T47D (cell line): ENCODE measurements around the gene CYSLTR1.
A peak's percentile ranks its signal among the peaks of the same experiment; 100 is the strongest.
"Not testable (repeated sequence)": the region's sequence is repeated elsewhere in the genome, so short reads cannot be mapped to it uniquely, and the experiment has no call there.

ENCODE experiments used
- DNase-seq, 2 experiments: peaks; one replicate each; pipeline versions ENCODE4 v3.0.0 to v3.0.0-alpha.2; 2011 to 2012; ENCODE audit warnings: low read depth in 1 of 2, low spot score in 1 of 2
- JUND ChIP-seq: IDR thresholded peaks from 2 replicates; pipeline ENCODE4 v1.6.1; 2012; ENCODE audit warnings: low read depth
- in situ Hi-C: cut with HindIII; loops from 2 replicates; pipeline ENCODE4 v1.10.0; 2016; ENCODE audit warnings: low sequenced_read_pairs, low pct_unique_long_range_greater_than_20kb

Gene CYSLTR1

DNA sequence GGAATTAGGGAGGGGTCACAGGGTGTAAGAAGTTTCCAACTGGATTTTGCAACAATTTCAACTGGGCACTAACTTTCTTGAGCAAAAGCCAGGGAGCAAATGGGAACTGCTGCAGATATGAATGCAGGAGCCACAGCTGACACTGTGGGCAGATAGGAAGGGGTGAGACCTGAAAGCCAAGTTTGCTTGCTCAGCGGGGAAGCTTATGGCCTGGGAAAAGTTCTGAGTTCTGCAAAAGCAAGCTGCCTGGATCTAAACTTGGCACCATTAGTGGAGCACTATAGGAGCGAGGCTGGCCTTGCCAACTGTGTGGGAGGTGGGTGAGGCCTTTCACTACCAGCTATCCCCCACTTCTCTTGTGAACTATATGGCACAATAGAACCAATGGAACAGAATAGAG is 11.1 kb downstream of the CYSLTR1 start:
- DNase-seq: no peak
- in situ Hi-C loops: no loop called here
- TF ChIP-seq JUND: no peak

DNA sequence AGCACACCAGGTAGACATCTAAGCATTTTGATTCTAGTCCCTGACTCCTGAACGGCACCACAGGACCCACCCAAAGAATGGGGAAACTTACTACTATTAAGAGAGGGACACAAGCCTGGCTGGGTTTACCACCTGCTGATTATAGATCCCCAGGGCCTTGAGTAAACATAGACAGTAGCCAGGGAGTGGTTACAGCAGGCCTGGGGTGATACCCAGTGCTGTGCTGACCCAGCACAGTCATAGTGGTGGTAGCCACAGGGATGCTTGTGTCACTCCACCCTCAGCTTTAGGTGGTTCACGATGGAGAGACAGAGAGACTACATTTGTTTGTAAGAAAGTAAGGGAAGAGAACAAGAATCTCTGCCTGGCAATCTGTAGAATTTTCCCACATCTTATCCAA is 11.7 kb downstream of the CYSLTR1 start:
- TF ChIP-seq JUND: no peak
- in situ Hi-C loops: no loop called here
- DNase-seq: no peak

- in situ Hi-C loops: no loop called here
- no peak for TF ChIP-seq JUND
Observed at GRCh38 chrX:78314561-78314960, 12.8 kb downstream of the CYSLTR1 start.

GRCh38 chrX:78313526-78313925 is 13.9 kb downstream of the CYSLTR1 start:
- in situ Hi-C loops: no loop called here
- no peak for DNase-seq
- no peak for TF ChIP-seq JUND

More at GRCh38 chrX:78314561-78314960, 12.8 kb downstream of the CYSLTR1 start:
- DNase-seq: peak in 1 of 2 experiments; percentile 16

DNA sequence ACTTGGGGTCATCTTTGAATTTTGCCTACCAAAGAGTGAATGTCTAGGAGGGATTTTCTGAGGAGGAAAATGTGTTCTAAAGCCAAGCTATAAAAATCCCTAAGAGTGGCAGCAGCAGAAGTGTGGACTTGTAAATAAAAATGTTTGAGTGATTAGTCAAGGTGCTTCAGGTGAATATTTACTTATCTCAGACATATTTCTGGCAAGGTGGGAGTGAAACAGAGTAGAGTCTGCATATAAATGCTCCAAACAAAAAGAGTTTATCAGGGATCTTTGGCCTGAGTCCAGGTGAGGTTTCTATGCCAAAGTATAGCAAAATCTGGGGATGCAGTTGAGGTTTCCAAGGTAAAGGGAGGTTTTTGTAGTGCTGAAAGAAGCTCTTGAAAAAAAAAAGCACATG is 19.7 kb downstream of the CYSLTR1 start:
- no peak for TF ChIP-seq JUND
- in situ Hi-C loops: no loop called here
- no peak for DNase-seq

DNA sequence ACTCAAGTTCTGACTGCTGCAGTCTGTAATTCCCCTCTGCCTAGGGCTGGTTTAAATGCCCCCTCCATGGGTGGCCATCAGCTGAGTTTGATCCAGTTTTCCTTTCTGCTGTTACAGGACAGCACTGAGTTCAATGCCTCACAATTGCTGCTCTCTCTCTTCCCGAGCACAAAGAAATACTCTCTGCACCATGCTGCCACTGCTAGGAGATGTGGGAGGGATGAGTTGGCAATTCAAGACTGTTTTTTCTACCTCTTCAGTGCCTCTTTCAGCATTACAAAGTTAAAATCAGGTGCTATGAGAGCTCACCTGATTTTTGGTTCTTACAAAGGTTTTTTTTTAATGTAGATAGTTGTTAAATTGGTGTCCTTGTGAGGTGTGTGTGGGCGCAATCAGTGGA is 24.3 kb downstream of the CYSLTR1 start:
- in situ Hi-C loops: no loop called here
- TF ChIP-seq JUND: no peak
- DNase-seq: no peak

GRCh38 chrX:78300933-78301332 is 26.5 kb downstream of the CYSLTR1 start:
- DNase-seq, in situ Hi-C loops: not testable (repeated sequence)

DNA sequence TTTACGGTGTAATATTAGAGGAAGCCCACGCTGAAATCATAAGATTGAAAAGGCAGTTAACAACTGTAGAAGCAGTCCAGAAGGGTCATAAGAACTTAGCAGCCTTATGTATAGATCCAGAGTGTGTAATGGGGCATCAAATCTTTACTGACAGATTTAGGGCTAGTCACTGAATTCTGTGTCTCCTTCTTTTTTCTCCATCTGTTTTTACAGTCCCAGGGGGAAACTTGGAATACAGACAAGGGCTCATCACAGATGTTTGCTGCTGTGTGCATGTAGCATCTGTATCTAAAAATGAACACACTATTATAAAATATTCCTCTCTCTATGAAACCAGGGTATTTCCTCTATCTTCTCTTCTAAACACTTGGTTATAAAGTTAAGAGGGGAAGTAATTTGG is 43.9 kb downstream of the CYSLTR1 start:
- no peak for TF ChIP-seq JUND
- DNase-seq: no peak
- in situ Hi-C loops: no loop called here

GRCh38 chrX:78237127-78237526 is 90.3 kb downstream of the CYSLTR1 start:
- in situ Hi-C loops: no loop called here

DNA sequence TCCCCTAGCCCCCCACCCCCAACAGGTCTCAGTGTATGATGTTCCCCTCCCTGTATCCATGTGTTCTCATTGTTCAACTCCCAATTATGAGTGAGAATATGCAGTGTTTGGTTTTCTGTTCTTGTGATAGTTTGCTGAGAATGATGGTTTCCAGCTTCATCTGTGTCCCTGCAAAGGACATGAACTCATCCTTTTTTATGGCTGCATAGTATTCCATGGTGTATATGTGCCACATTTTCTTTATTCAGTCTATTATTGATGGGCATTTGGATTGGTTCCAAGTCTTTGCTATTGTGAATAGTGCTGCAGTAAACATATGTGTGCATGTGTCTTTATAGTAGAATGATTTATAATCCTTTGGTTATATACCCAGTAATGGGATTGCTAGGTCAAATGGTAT is 101.4 kb downstream of the CYSLTR1 start:
- DNase-seq, in situ Hi-C loops: not testable (repeated sequence)

More at GRCh38 chrX:78237127-78237526, 90.3 kb downstream of the CYSLTR1 start:
- no peak for TF ChIP-seq JUND
- DNase-seq: no peak
